SH-SY5Y (cell line): ENCODE results near the gene EFNB1.

Experiments
- GATA2 ChIP-seq: IDR thresholded peaks from 2 replicates; pipeline ENCODE4 v1.6.1; 2011; ENCODE audit warnings: mild to moderate bottlenecking, low read depth, low read length
- GATA3 ChIP-seq: IDR thresholded peaks from 2 replicates; pipeline ENCODE4 v1.6.1; 2011; ENCODE audit warnings: low read depth, mild to moderate bottlenecking, low read length, moderate library complexity

EFNB1 gene

GRCh38 chrX:68881911-68882310, 53.1 kb downstream of the EFNB1 start:
- TF ChIP-seq GATA3 (no peak), GATA2 (no peak)

- TF ChIP-seq GATA2: no peak
- TF ChIP-seq GATA3: no peak
These were observed 55.0 kb downstream of the EFNB1 start for GRCh38 chrX:68883800-68884199.

GRCh38 chrX:68889249-68889648, 60.4 kb downstream of the EFNB1 start:
- TF ChIP-seq GATA2: no peak
- TF ChIP-seq GATA3: no peak
